ENCODE data around the gene LCK. TPM values are rescaled to one million over a fixed set of nuclear protein-coding genes. Genes with fewer than 3 reads are reported as not detected.
"Not testable (repeated sequence)": the region's sequence is repeated elsewhere in the genome, so short reads cannot be mapped to it uniquely, and the experiment has no call there.

LCK gene
- total RNA-seq, 2 donors from 2014 or later: 3.7 to 24.7 TPM

GRCh38 chr1:32285658-32286057 lies 34.6 kb downstream of the LCK start:
- Histone ChIP-seq H3K36me3 (no peaks in the 10 kb centered on the region), H3K4me1 (no peaks in the 10 kb centered on the region), H3K4me3 (no peak overlapping the region), H3K27me3 (no peaks in the 10 kb centered on the region), H3K9me3 (no peaks in the 10 kb centered on the region), H3K9ac (ENCODE audit: low read depth in 2 of 2, low read length in 2 of 2) (no peak overlapping the region), H3K27ac (no peak overlapping the region)
- intact Hi-C loops (cut with DNase I): no loop called here
- no peak for TF ChIP-seq CTCF (IDR thresholded peaks at IDR 0.05)
- DNase-seq: no peak

GRCh38 chr1:32286763-32287162 lies 35.7 kb downstream of the LCK start:
- Histone ChIP-seq H3K9ac (ENCODE audit: low read depth in 2 of 2, low read length in 2 of 2) (no peak overlapping the region), H3K4me3 (no peak overlapping the region), H3K27ac (no peak overlapping the region), H3K9me3 (no peaks in the 10 kb centered on the region), H3K4me1 (no peaks in the 10 kb centered on the region), H3K36me3 (no peaks in the 10 kb centered on the region), H3K27me3 (no peaks in the 10 kb centered on the region)
- TF ChIP-seq CTCF (IDR thresholded peaks at IDR 0.05): no peak
- intact Hi-C loops (cut with DNase I): no loop called here
- no peak for DNase-seq

- TF ChIP-seq CTCF (IDR thresholded peaks at IDR 0.05): no peak
- Histone ChIP-seq H3K27ac (peak overlapping the region; percentile 44), H3K9ac (ENCODE audit: low read depth in 2 of 2, low read length in 2 of 2) (no peak overlapping the region), H3K27me3 (no peaks in the 10 kb centered on the region), H3K4me3 (no peak overlapping the region), H3K4me1 (peaks cover 5% of the 10 kb centered on the region), H3K9me3 (no peaks in the 10 kb centered on the region), H3K36me3 (no peaks in the 10 kb centered on the region)
- DNase-seq: no peak
- intact Hi-C loops (cut with DNase I): no loop called here
These were observed 38.2 kb downstream of the LCK start for GRCh38 chr1:32289256-32289655.

- Histone ChIP-seq H3K27me3 (no peaks in the 10 kb centered on the region), H3K9ac (ENCODE audit: low read depth in 2 of 2, low read length in 2 of 2) (peak overlapping the region; percentile 75 to 84), H3K4me3 (peak overlapping the region; percentile 88), H3K27ac (peak overlapping the region; percentile 82), H3K36me3 (no peaks in the 10 kb centered on the region), H3K4me1 (peaks cover 5% of the 10 kb centered on the region), H3K9me3 (no peaks in the 10 kb centered on the region)
- intact Hi-C loops (cut with DNase I): no loop called here
- no peak for DNase-seq
- TF ChIP-seq CTCF (IDR thresholded peaks at IDR 0.05): no peak
These were observed 40.2 kb downstream of the LCK start for GRCh38 chr1:32291145-32291707.

GRCh38 chr1:32291708-32292538 lies 40.9 kb downstream of the LCK start, which contains the start of gene HDAC1:
HDAC1 (plus strand) TSS chr1:32292083; CDS start chr1:32292170, 87 bp downstream.
- H3K27ac ChIP-seq: peak within 1 kb of the TSS; percentile 82
- no peaks in the 10 kb centered on the region for H3K36me3 ChIP-seq
- H3K9ac ChIP-seq (ENCODE audit: low read depth in 2 of 2, low read length in 2 of 2): peak within 1 kb of the TSS; percentile 78 to 96
- H3K4me3 ChIP-seq: peak within 1 kb of the TSS; percentile 88
- H3K4me1 ChIP-seq: peaks cover 5% of the 10 kb centered on the region
- no peaks in the 10 kb centered on the region for H3K27me3 ChIP-seq
- no peak for TF ChIP-seq CTCF (IDR thresholded peaks at IDR 0.05)
- intact Hi-C loops (cut with DNase I): no loop called here
- peak; percentile 98 for DNase-seq
- H3K9me3 ChIP-seq: no peaks in the 10 kb centered on the region

- H3K4me3 ChIP-seq; H3K9me3 ChIP-seq; H3K36me3 ChIP-seq; H3K9ac ChIP-seq (ENCODE audit: low read depth in 2 of 2, low read length in 2 of 2); DNase-seq; H3K4me1 ChIP-seq; intact Hi-C loops (cut with DNase I); H3K27me3 ChIP-seq; H3K27ac ChIP-seq: not testable (repeated sequence)
These were observed 47.1 kb downstream of the LCK start for GRCh38 chr1:32298211-32298610.

Measured in colonic mucosa (tissue), 4 donors.